Uterus (tissue), 2 donors: ENCODE measurements around the gene PCDHAC2.

ENCODE experiments used
- POLR2A ChIP-seq, 2 donors: fragments of 450-650 bp; IDR thresholded peaks; one replicate each; pipeline ENCODE4 v1.6.1; 2016; ENCODE audit warnings: antibody characterized with exemption in 2 of 2, mild to moderate bottlenecking in 1 of 2, moderate library complexity in 1 of 2
- TF ChIP-seq, protein P1 (sequence below), 4 experiments: fragments of 200-600 bp in 2 of 4; fragments of 450-650 bp in 2 of 4; sonication (generic) in 2 of 4; IDR thresholded peaks; one replicate each; pipeline ENCODE4 v1.5.1; 2016 to 2019; ENCODE audit warnings: antibody characterized with exemption in 4 of 4, mild to moderate bottlenecking in 2 of 4, moderate library complexity in 1 of 4

DNA sequence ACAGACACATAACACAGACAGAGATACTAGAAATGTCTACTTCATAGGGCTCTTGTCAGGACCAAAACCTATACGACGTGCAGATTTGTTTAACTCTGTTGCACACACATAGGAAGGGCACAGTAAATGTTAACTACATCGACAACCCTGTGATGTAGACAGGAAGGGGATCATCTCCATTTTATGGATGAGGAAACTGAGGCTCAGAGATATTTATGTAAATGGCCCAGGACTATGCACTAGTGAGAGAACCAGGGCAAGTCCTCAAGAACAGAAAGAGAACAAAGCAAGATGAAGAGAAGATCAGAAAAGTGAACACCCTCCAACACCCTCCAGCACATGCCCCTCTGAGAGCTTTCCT, 36.3 kb downstream of the PCDHAC2 start:
- TF ChIP-seq, protein P1, sequence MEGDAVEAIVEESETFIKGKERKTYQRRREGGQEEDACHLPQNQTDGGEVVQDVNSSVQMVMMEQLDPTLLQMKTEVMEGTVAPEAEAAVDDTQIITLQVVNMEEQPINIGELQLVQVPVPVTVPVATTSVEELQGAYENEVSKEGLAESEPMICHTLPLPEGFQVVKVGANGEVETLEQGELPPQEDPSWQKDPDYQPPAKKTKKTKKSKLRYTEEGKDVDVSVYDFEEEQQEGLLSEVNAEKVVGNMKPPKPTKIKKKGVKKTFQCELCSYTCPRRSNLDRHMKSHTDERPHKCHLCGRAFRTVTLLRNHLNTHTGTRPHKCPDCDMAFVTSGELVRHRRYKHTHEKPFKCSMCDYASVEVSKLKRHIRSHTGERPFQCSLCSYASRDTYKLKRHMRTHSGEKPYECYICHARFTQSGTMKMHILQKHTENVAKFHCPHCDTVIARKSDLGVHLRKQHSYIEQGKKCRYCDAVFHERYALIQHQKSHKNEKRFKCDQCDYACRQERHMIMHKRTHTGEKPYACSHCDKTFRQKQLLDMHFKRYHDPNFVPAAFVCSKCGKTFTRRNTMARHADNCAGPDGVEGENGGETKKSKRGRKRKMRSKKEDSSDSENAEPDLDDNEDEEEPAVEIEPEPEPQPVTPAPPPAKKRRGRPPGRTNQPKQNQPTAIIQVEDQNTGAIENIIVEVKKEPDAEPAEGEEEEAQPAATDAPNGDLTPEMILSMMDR (IDR thresholded peaks at IDR 0.05) = no peak
- TF ChIP-seq POLR2A (IDR thresholded peaks at IDR 0.05) = no peak
